Measurements from ENCODE around the gene MALL. TPM values are rescaled to one million over a fixed set of nuclear protein-coding genes. Genes with fewer than 3 reads are reported as not detected.

MALL gene
- total and polyA plus RNA-seq, 9 of the 15 experiments (the other 6 are each of a cell fraction or from before 2014, with no cell fraction given) = 0.24 TPM; not detected in 8

DNA sequence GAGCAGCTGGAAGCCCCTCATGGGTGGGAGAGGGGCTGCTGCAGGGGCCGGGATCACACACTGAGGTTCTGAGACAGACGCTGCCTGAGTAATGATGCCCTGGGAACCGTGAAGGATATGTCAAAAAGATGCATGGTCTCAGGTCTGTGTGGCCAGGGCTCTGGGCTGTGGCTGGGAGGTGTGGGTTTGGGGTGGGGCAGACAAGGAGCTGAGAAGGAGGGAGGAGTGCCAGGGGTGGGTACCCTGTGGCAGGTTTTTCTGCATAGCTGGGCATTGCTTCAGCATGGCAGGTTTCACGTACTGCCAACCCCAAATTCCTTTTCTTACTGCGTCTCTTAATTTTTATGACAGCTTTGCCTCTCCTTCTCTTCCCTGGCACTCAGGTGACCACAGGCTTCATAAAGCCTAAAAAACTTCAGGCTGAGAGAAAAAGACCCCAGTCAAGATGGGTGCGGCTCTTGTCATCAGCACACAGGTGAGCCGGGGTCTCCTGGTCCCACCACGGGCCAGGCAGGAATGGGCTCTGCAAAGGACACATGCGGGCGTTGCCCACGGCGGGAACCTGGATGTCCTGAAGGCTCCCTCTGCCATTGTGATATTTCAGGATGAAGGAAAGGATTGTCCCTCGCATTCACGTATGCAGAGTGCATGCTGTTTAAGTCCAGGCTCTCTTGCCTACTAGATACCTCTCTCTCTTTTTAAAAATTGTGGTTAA, 18.0 kb downstream of the MALL start:
- no peaks in the 10 kb centered on the region for H3K4me1 ChIP-seq (replicated peaks in 1 of 2; ENCODE audit: control insufficient read depth in 2 of 2, insufficient read depth in 2 of 2, low read length in 2 of 2)
- no peaks in the 10 kb centered on the region for H4K20me1 ChIP-seq (replicated peaks; ENCODE audit: control insufficient read depth, insufficient read depth, low read length)
- POLR2A ChIA-PET = interaction anchor here (0.6 kb wide), 1 partner anchor 22 kb away, joined by 3 read pairs; no protein-coding TSS in a partner anchor
- no peaks in the 10 kb centered on the region for H3K36me3 ChIP-seq (ENCODE audit: control insufficient read depth, insufficient read depth, low read length)
- H3K4me2 ChIP-seq (ENCODE audit: insufficient read depth, low read length) = no peak overlapping the region
- no peak for ATAC-seq
- H3K27ac ChIP-seq (ENCODE audit: extremely low read depth, low read depth, low read length) = no peak overlapping the region
- no peaks in the 10 kb centered on the region for H3K9me1 ChIP-seq (ENCODE audit: control insufficient read depth, insufficient read depth, low read length)
- H3K9ac ChIP-seq (ENCODE audit: insufficient read depth in 1 of 2, low read depth in 2 of 2, low read length in 2 of 2) = no peak overlapping the region
- no peak overlapping the region for H3K4me3 ChIP-seq
- TF ChIP-seq, protein P1, sequence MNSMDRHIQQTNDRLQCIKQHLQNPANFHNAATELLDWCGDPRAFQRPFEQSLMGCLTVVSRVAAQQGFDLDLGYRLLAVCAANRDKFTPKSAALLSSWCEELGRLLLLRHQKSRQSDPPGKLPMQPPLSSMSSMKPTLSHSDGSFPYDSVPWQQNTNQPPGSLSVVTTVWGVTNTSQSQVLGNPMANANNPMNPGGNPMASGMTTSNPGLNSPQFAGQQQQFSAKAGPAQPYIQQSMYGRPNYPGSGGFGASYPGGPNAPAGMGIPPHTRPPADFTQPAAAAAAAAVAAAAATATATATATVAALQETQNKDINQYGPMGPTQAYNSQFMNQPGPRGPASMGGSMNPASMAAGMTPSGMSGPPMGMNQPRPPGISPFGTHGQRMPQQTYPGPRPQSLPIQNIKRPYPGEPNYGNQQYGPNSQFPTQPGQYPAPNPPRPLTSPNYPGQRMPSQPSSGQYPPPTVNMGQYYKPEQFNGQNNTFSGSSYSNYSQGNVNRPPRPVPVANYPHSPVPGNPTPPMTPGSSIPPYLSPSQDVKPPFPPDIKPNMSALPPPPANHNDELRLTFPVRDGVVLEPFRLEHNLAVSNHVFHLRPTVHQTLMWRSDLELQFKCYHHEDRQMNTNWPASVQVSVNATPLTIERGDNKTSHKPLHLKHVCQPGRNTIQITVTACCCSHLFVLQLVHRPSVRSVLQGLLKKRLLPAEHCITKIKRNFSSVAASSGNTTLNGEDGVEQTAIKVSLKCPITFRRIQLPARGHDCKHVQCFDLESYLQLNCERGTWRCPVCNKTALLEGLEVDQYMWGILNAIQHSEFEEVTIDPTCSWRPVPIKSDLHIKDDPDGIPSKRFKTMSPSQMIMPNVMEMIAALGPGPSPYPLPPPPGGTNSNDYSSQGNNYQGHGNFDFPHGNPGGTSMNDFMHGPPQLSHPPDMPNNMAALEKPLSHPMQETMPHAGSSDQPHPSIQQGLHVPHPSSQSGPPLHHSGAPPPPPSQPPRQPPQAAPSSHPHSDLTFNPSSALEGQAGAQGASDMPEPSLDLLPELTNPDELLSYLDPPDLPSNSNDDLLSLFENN (IDR thresholded peaks at IDR 0.05; ENCODE audit: low read depth in 2 of 2, low read length in 2 of 2) = no peak
- no peak for TF ChIP-seq PCBP1 (IDR thresholded peaks at IDR 0.05; ENCODE audit: low read depth, low read length, poor library complexity, severe bottlenecking)
- TF ChIP-seq KDM4B (IDR thresholded peaks at IDR 0.05; ENCODE audit: borderline replicate concordance in 2 of 2, low read depth in 1 of 2) = no peak
- TF ChIP-seq HNRNPH1 (optimal IDR thresholded peaks at IDR 0.05; ENCODE audit: low read depth, low read length) = no peak
- TF ChIP-seq ZNF224 (CRISPR knock-in tag; IDR thresholded peaks at IDR 0.05) = no peak
- TF ChIP-seq MCM5 (IDR thresholded peaks at IDR 0.05; ENCODE audit: low read depth) = no peak
- no peak for TF ChIP-seq ZNF57 (CRISPR knock-in tag; IDR thresholded peaks at IDR 0.05)
- no peak for TF ChIP-seq TEAD1 (CRISPR knock-in tag; IDR thresholded peaks at IDR 0.05)
- WGBS (ENCODE audit: insufficient coverage, low coverage, missing lambda C conversion rate) = 0% methylated on average over 13 of the region's 14 CpGs
- no TSS peak for BruUV-seq (replicated peaks)
- no peaks in the 10 kb centered on the region for H3K9me3 ChIP-seq (replicated peaks; ENCODE audit: control insufficient read depth, insufficient read depth, low read depth, low read length)
- H2AFZ ChIP-seq (ENCODE audit: low read depth, low read length) = no peak overlapping the region
- CTCF ChIA-PET (ENCODE audit: low intra/inter-chr PET ratio) = no interaction called here
- in situ Hi-C loops (cut with MboI) = loop anchor here (5.0 kb wide), 1 partner anchor 180 kb away; no protein-coding TSS in a partner anchor
- intact Hi-C loops (cut with micrococcal nuclease) = no loop called here
- DNase-seq (ENCODE audit: extremely low read depth in 1 of 4, low spot score in 3 of 4) = no peak
- H3K27me3 ChIP-seq (ENCODE audit: control insufficient read depth in 2 of 2, insufficient read depth in 2 of 2, low read length in 2 of 2) = peaks cover 0 to 4% of the 10 kb centered on the region in 2 experiments; a peak in 2 of 5 replicates
- no peak for FAIRE-seq
- H3K79me2 ChIP-seq (ENCODE audit: control insufficient read depth, insufficient read depth, low read length) = no peaks in the 10 kb centered on the region
